ENCODE results near the gene CXorf58. TPM values are rescaled to one million over a fixed set of nuclear protein-coding genes. Genes with fewer than 3 reads are reported as not detected.

The CXorf58 gene
- total RNA-seq, 2 donors from 2014 or later = not detected

DNA sequence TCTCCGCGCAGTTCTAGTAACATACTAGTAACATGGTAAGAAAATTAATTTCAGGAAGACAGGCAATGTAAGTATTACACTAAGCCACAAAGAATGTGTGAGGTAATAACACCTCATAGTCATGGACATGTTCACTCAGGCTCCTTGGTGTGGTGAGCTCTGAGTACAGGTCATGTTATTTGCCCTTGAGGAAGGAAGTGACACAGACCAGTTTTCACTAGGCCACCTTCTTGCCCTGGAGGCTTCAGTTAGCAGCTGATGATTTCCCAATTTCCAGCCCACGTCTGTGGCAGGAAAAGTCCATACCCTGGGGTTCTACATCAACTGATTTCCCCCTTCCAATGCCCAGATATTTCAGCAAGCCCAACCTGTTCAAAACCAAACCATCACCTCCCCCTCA lies 6.7 kb upstream of the CXorf58 start:
- Histone ChIP-seq H3K27me3 (ENCODE audit: control insufficient read depth, insufficient read depth, low read length, poor library complexity, severe bottlenecking) (no peaks in the 10 kb centered on the region), H3K9me3 (ENCODE audit: control insufficient read depth, low read length) (no peaks in the 10 kb centered on the region), H3K27ac (ENCODE audit: low read depth, low read length) (no peak overlapping the region), H3K9ac (ENCODE audit: extremely low read depth, low read length, poor library complexity, severe bottlenecking) (no peak overlapping the region), H3K4me1 (ENCODE audit: control insufficient read depth, insufficient read depth, low read length) (peaks cover 8% of the 10 kb centered on the region), H3K36me3 (ENCODE audit: control insufficient read depth, insufficient read depth, low read length) (no peaks in the 10 kb centered on the region), H3K4me3 (ENCODE audit: low read length) (no peak overlapping the region)
- peaks cover 18% of the 10 kb centered on the region for H3K4me1 Mint-ChIP-seq
- WGBS, 2 experiments (ENCODE audit: insufficient coverage in 1 of 2, insufficient read length in 1 of 2) = 93% methylated on average over 3 of the region's 3 CpGs; no CpG with 5 or more reads in 1 of the 2 experiments
- no peak overlapping the region for H3K27ac Mint-ChIP-seq
- TF ChIP-seq, protein P1, sequence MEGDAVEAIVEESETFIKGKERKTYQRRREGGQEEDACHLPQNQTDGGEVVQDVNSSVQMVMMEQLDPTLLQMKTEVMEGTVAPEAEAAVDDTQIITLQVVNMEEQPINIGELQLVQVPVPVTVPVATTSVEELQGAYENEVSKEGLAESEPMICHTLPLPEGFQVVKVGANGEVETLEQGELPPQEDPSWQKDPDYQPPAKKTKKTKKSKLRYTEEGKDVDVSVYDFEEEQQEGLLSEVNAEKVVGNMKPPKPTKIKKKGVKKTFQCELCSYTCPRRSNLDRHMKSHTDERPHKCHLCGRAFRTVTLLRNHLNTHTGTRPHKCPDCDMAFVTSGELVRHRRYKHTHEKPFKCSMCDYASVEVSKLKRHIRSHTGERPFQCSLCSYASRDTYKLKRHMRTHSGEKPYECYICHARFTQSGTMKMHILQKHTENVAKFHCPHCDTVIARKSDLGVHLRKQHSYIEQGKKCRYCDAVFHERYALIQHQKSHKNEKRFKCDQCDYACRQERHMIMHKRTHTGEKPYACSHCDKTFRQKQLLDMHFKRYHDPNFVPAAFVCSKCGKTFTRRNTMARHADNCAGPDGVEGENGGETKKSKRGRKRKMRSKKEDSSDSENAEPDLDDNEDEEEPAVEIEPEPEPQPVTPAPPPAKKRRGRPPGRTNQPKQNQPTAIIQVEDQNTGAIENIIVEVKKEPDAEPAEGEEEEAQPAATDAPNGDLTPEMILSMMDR (conservative IDR thresholded peaks at IDR 0.05) = no peak
- peaks cover 8% of the 10 kb centered on the region for H3K36me3 Mint-ChIP-seq (ENCODE audit: low read depth)
- no peak for DNase-seq
- H3K4me3 Mint-ChIP-seq = no peak overlapping the region
- no peaks in the 10 kb centered on the region for H3K9me3 Mint-ChIP-seq
- H3K27me3 Mint-ChIP-seq (ENCODE audit: insufficient read depth) = no peaks in the 10 kb centered on the region

DNA sequence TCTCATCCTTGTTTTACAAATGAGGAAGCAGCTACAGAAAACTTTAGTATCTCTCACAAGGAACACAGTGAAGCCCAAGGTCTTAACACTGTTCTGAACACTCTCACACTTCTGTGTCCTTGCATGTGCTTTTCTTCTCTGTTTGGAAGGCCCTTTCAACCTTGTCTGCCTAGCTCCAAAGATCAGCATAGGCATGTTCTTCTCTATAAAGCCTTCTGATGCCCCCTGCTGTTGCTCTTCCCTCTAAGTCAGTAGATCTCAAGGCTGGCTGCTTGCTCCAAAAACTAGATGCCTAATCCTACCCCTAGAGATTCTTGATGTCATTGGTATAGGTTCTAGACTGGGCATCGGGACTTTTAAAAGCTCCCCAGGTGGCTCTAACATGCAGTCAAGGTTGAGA lies 6.0 kb upstream of the CXorf58 start:
- no peaks in the 10 kb centered on the region for H3K9me3 Mint-ChIP-seq

DNA sequence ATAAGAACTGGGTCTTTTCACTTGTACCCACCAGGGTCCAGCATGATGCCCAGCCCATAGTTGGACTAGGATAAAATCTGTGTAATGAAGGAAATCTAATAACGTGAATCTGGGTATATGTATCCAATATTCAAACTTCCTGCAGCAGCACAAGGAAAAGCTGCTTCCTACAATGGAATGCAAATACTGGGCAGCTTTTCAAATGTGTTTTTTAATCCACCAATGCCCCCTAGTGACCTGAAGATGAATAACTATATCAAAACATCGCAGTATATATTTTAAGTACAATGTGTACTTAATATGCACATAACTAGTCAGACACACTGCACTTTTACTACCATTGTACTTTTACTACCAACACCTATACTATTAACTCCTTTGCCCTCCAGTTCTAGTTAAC lies 5.4 kb upstream of the CXorf58 start:
- Mint-ChIP-seq H3K27ac (no peak overlapping the region), H3K4me3 (no peak overlapping the region), H3K9me3 (no peaks in the 10 kb centered on the region), H3K36me3 (ENCODE audit: low read depth) (peaks cover 8% of the 10 kb centered on the region), H3K27me3 (ENCODE audit: insufficient read depth) (no peaks in the 10 kb centered on the region), H3K4me1 (peaks cover 22% of the 10 kb centered on the region)
- Histone ChIP-seq H3K27me3 (ENCODE audit: control insufficient read depth, insufficient read depth, low read length, poor library complexity, severe bottlenecking) (no peaks in the 10 kb centered on the region), H3K36me3 (ENCODE audit: control insufficient read depth, insufficient read depth, low read length) (no peaks in the 10 kb centered on the region), H3K9me3 (ENCODE audit: control insufficient read depth, low read length) (no peaks in the 10 kb centered on the region), H3K9ac (ENCODE audit: extremely low read depth, low read length, poor library complexity, severe bottlenecking) (no peak overlapping the region), H3K4me1 (ENCODE audit: control insufficient read depth, insufficient read depth, low read length) (peaks cover 8% of the 10 kb centered on the region), H3K27ac (ENCODE audit: low read depth, low read length) (no peak overlapping the region), H3K4me3 (ENCODE audit: low read length) (no peak overlapping the region)
- TF ChIP-seq, protein P1 (conservative IDR thresholded peaks at IDR 0.05) = peak; percentile 86
- WGBS, 2 experiments (ENCODE audit: insufficient coverage in 1 of 2, insufficient read length in 1 of 2) = 50% methylated on average over 1 of the region's 2 CpGs; no CpG with 5 or more reads in 1 of the 2 experiments
- DNase-seq = no peak

More for the DNA sequence above, 6.0 kb upstream of the CXorf58 start:
- peaks cover 8% of the 10 kb centered on the region for H3K36me3 Mint-ChIP-seq (ENCODE audit: low read depth)
- Histone ChIP-seq H3K9me3 (ENCODE audit: control insufficient read depth, low read length) (no peaks in the 10 kb centered on the region), H3K27ac (ENCODE audit: low read depth, low read length) (no peak overlapping the region), H3K36me3 (ENCODE audit: control insufficient read depth, insufficient read depth, low read length) (no peaks in the 10 kb centered on the region), H3K4me3 (ENCODE audit: low read length) (no peak overlapping the region), H3K9ac (ENCODE audit: extremely low read depth, low read length, poor library complexity, severe bottlenecking) (no peak overlapping the region), H3K27me3 (ENCODE audit: control insufficient read depth, insufficient read depth, low read length, poor library complexity, severe bottlenecking) (no peaks in the 10 kb centered on the region), H3K4me1 (ENCODE audit: control insufficient read depth, insufficient read depth, low read length) (peaks cover 8% of the 10 kb centered on the region)
- TF ChIP-seq, protein P1 (conservative IDR thresholded peaks at IDR 0.05) = no peak
- no peaks in the 10 kb centered on the region for H3K27me3 Mint-ChIP-seq (ENCODE audit: insufficient read depth)
- DNase-seq = peak; percentile 73
- WGBS, 2 experiments (ENCODE audit: insufficient coverage in 1 of 2, insufficient read length in 1 of 2) = 71% methylated on average over 1 of the region's 1 CpG; no CpG with 5 or more reads in 1 of the 2 experiments
- no peak overlapping the region for H3K27ac Mint-ChIP-seq
- peaks cover 22% of the 10 kb centered on the region for H3K4me1 Mint-ChIP-seq
- H3K4me3 Mint-ChIP-seq = no peak overlapping the region
